Measurements from ENCODE around the gene DDA1. TPM values are rescaled to one million over a fixed set of nuclear protein-coding genes. Genes with fewer than 3 reads are reported as not detected.

DDA1 gene
- total and polyA plus RNA-seq, 2 of the 13 experiments (the other 11 are each of a cell fraction or from before 2014, with no cell fraction given) = 24.5 to 26.0 TPM

DNA sequence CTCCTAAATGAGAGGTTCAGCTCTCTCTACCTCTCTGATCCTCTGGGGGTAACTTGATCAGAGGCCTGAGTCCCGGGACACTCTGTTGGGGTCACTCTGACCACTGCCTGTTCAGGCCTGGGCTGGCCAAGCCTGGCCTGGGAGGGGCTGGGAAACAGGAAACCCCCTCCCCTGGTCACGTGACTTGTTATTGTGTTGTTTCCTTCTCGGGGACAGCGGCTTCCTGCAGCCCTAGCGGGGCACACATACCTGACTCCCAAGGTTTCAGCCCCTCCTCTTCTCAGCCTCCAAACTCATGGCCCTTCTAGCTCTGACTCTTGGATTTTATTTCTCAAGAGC, 44.8 kb upstream of the DDA1 start, which contains the start of gene USHBP1 (continued):
- TF ChIP-seq KIAA2018 (CRISPR knock-in tag; IDR thresholded peaks at IDR 0.05; ENCODE audit: borderline replicate concordance) (no peak), KDM2A (CRISPR knock-in tag; IDR thresholded peaks at IDR 0.05; ENCODE audit: borderline replicate concordance, low read depth) (no peak), SAP130 (CRISPR knock-in tag; IDR thresholded peaks at IDR 0.05; ENCODE audit: low read depth) (peak; percentile 23; the same call in 1 of the 2 replicates), SMAD9 (CRISPR knock-in tag; IDR thresholded peaks at IDR 0.05) (no peak), ZFP41 (CRISPR knock-in tag; IDR thresholded peaks at IDR 0.05; ENCODE audit: borderline replicate concordance) (no peak), ZBTB44 (CRISPR knock-in tag; IDR thresholded peaks at IDR 0.05) (no peak), EHMT2 (IDR thresholded peaks at IDR 0.05; ENCODE audit: borderline replicate concordance, low read depth, low read length) (no peak), HES4 (CRISPR knock-in tag; IDR thresholded peaks at IDR 0.05; ENCODE audit: borderline replicate concordance) (no peak), POLR2AphosphoS2 (IDR thresholded peaks at IDR 0.05; ENCODE audit: low read depth, low read length) (no peak), ZNF530 (CRISPR knock-in tag; IDR thresholded peaks at IDR 0.05; ENCODE audit: low read depth) (no peak), ARNT (IDR thresholded peaks at IDR 0.05) (no peak), IRF1 (CRISPR knock-in tag; IDR thresholded peaks at IDR 0.05; ENCODE audit: low read depth) (no peak), TFAP4 (IDR thresholded peaks at IDR 0.05; ENCODE audit: borderline replicate concordance, low read depth) (no peak), ERF (CRISPR knock-in tag; IDR thresholded peaks at IDR 0.05) (0 out of 2 replicates have a peak, but pooled peaks have one; percentile 15), KLF6 (CRISPR knock-in tag; IDR thresholded peaks at IDR 0.05) (no peak), ELF3 (CRISPR knock-in tag; IDR thresholded peaks at IDR 0.05) (no peak), ZBTB2 (CRISPR knock-in tag; IDR thresholded peaks at IDR 0.05; ENCODE audit: low read depth) (no peak)
- TF ChIP-seq, protein P1, sequence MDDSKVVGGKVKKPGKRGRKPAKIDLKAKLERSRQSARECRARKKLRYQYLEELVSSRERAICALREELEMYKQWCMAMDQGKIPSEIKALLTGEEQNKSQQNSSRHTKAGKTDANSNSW (CRISPR knock-in tag; IDR thresholded peaks at IDR 0.05; ENCODE audit: borderline replicate concordance) = no peak
